ENCODE measurements around the gene PIANP. TPM values are rescaled to one million over a fixed set of nuclear protein-coding genes. Genes with fewer than 3 reads are reported as not detected.

PIANP gene
- total RNA-seq, 1 donor from 2014 or later = 0.20 TPM

DNA sequence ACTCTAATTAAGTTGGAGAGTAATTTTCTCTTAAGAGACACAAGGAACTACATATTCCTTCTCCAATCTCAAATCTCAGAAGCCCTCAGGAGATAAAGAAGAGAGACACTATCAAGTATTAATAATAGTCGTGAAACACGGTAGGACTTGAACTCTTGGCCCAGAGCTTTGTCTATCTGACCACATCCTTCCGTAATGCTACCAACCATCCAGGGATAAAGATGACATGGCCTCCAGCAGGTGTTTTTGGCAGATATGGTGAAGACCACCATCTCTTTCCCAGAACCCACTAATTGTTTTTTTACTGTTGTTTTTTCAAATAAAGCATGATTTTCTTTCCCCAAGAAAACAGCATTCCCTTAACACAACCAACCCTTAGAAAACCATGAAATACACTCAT is 14.8 kb downstream of the PIANP start:
- intact Hi-C loops (cut with DNase I) = no loop called here
- no peak for ATAC-seq

DNA sequence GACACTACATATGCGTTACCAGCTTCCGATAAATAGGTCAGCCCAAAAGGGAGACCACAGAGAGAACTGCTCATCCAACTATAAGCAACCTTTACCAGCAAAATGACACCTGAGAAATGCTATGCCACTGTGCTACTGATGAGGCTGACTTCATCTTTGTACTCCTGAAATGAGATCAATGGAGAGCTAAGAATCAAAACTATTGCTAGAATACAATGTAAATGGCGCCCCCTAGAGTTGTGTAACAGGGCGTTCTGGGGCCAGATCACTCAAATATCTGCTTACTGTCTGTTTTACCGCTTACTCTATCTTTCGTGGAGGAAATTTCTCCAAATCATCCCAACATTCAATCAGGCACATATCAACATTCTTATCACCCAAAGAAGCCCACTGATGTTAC is 16.0 kb downstream of the PIANP start:
- Histone ChIP-seq H3K27me3 (no peaks in the 10 kb centered on the region), H3K27ac (no peak overlapping the region), H3K4me1 (peaks cover 25% of the 10 kb centered on the region), H3K4me3 (no peak overlapping the region), H3K9me3 (no peaks in the 10 kb centered on the region), H3K36me3 (peaks cover 13% of the 10 kb centered on the region)
- no peak for DNase-seq
- intact Hi-C loops (cut with DNase I) = no loop called here
- no peak for ATAC-seq
- TF ChIP-seq, protein P1, sequence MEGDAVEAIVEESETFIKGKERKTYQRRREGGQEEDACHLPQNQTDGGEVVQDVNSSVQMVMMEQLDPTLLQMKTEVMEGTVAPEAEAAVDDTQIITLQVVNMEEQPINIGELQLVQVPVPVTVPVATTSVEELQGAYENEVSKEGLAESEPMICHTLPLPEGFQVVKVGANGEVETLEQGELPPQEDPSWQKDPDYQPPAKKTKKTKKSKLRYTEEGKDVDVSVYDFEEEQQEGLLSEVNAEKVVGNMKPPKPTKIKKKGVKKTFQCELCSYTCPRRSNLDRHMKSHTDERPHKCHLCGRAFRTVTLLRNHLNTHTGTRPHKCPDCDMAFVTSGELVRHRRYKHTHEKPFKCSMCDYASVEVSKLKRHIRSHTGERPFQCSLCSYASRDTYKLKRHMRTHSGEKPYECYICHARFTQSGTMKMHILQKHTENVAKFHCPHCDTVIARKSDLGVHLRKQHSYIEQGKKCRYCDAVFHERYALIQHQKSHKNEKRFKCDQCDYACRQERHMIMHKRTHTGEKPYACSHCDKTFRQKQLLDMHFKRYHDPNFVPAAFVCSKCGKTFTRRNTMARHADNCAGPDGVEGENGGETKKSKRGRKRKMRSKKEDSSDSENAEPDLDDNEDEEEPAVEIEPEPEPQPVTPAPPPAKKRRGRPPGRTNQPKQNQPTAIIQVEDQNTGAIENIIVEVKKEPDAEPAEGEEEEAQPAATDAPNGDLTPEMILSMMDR (IDR thresholded peaks at IDR 0.05) = peak; percentile 51

More for the DNA sequence above, 14.8 kb downstream of the PIANP start:
- Histone ChIP-seq H3K27me3 (no peaks in the 10 kb centered on the region), H3K27ac (no peak overlapping the region), H3K36me3 (peaks cover 6% of the 10 kb centered on the region), H3K9me3 (no peaks in the 10 kb centered on the region), H3K4me3 (no peak overlapping the region), H3K4me1 (peaks cover 35% of the 10 kb centered on the region)
- no peak for DNase-seq
- TF ChIP-seq, protein P1 (IDR thresholded peaks at IDR 0.05) = no peak

DNA sequence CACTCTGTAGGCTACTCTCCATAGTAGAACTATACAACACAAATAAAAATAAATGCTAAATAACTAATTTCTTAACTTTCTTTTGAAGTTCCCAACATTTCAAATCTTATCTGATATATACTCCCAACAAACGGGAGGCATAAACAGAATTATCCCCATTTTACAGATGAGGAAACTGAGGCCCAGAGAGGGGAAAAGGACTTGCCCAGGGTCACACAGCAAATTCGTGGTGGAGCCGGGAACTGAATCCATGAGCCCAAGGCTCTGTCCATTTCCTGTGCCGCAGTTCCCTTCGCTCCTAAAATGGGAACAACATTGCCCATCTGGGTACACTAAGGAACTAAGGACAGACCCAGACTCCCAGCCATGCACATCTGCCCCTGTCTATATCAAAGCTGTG is 23.7 kb downstream of the PIANP start:
- no peak overlapping the region for H3K27ac ChIP-seq
- TF ChIP-seq, protein P1 (IDR thresholded peaks at IDR 0.05) = no peak
- H3K27me3 ChIP-seq = no peaks in the 10 kb centered on the region
- no peaks in the 10 kb centered on the region for H3K4me1 ChIP-seq
- no peaks in the 10 kb centered on the region for H3K9me3 ChIP-seq
- DNase-seq (no peak), ATAC-seq (no peak)
- no peak overlapping the region for H3K4me3 ChIP-seq
- intact Hi-C loops (cut with DNase I) = no loop called here
- H3K36me3 ChIP-seq = peaks cover 89% of the 10 kb centered on the region

DNA sequence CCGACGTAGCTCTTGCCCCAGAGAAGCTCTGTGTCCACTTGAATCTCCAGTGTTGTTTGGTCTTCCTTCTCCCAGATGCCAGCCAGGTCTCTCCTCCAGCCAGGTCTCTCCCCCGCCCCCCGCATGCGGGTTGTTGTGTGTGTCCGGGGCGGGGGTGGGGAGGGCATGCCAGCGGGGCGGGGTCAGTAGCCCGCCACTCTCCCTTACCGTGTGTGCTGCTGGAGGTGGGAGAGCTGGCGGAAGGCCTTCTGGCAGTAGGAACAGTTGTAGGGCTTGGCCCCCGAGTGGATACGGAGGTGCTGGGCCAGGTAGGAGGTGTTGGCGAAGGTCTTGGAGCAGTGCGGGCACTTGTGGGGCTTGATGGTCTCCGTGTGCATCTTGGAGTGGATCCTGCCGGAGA is 28.5 kb downstream of the PIANP start:
- Histone ChIP-seq H3K4me3 (no peak overlapping the region), H3K27me3 (no peaks in the 10 kb centered on the region), H3K27ac (no peak overlapping the region), H3K36me3 (peaks cover 100% of the 10 kb centered on the region), H3K9me3 (no peaks in the 10 kb centered on the region), H3K4me1 (no peaks in the 10 kb centered on the region)
- TF ChIP-seq, protein P1 (IDR thresholded peaks at IDR 0.05) = no peak
- ATAC-seq (no peak), DNase-seq (no peak)
- intact Hi-C loops (cut with DNase I) = no loop called here

DNA sequence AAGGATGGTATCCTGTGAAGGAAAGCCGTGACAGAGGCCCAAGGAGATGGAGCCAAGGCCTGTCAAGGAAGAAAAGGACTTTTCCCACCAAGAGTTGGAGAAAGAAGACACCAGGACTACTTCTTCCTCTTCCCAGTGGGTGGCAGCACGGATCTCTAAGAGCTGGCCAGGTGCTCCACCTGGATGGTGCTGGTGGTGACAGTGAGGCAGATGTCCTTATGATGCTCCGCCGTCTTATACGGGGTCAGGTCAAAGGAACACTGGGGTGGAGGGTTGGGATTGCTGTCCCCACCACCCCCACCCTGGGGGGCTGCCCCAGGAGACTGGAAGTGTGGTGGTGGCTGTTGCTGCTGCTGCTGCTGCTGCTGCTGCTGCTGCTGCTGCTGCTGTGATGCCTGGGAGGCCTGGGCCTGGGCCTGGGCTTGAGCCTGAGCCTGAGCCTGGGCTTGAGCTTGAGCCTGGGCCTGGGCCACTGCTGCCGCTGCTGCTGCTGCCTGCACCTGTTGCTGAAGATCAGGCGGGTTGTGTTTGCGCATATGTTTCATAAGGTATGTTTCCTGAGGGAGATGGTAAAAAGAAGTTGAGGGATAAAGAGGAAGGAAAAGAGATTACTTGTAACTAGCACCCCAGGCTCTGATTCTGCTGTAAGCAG is 32.9 kb downstream of the PIANP start:
- Histone ChIP-seq H3K4me3 (no peak overlapping the region), H3K4me1 (no peaks in the 10 kb centered on the region), H3K27ac (no peak overlapping the region), H3K36me3 (peaks cover 63% of the 10 kb centered on the region), H3K27me3 (no peaks in the 10 kb centered on the region), H3K9me3 (no peaks in the 10 kb centered on the region)
- TF ChIP-seq, protein P1 (IDR thresholded peaks at IDR 0.05) = peak; percentile 7
- ATAC-seq = no peak
- DNase-seq = no peak
- intact Hi-C loops (cut with DNase I) = no loop called here

DNA sequence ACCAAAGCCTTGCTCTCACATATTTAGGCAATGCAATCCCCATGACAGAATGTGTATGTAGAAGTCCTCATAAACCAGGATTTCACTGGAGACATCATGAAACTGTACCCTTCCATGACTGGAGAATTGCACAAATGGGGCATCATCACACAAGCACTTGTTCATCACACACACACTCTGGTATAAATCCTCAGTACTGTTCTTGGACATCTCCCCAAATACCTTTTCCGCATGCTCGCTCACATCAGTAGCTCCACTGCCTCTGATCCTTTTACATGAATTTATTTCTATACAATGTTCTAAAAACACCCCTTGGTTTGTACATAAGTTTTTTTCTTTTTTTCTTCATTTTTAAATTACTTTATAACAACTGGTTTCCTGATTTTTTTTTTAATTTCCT is 34.4 kb downstream of the PIANP start:
- ATAC-seq = no peak
- H3K36me3 ChIP-seq = peaks cover 48% of the 10 kb centered on the region
- intact Hi-C loops (cut with DNase I) = no loop called here

More for the DNA sequence above, 34.4 kb downstream of the PIANP start:
- H3K9me3 ChIP-seq = no peaks in the 10 kb centered on the region
- no peak overlapping the region for H3K27ac ChIP-seq
- TF ChIP-seq, protein P1 (IDR thresholded peaks at IDR 0.05) = no peak
- no peak overlapping the region for H3K4me3 ChIP-seq
- no peak for DNase-seq
- no peaks in the 10 kb centered on the region for H3K27me3 ChIP-seq
- H3K4me1 ChIP-seq = peaks cover 11% of the 10 kb centered on the region
